B cell (primary cell): ENCODE results near the gene ZMAT5. TPM values are rescaled to one million over a fixed set of nuclear protein-coding genes. Genes with fewer than 3 reads are reported as not detected.

Source experiments
- ATAC-seq: fragments of 200-7000 bp; cut with Tn5 transposase; one replicate; pipeline ENCODE4 v1.10.0; 2021; ENCODE audit warnings: low read depth, mild to moderate bottlenecking, moderate number of reproducible peaks, moderate library complexity
- CTCF ChIA-PET: fragments of 350-600 bp; sonication (Branson Sonifier 250); formaldehyde crosslinking; loops from one replicate; lab custom pipeline; 2021; ENCODE audit warnings: antibody characterized with exemption, inconsistent platforms; lab: Charles Lee
- POLR2A ChIA-PET: fragments of 350-600 bp; sonication (Branson Sonifier 250); formaldehyde crosslinking; loops from one replicate; lab custom pipeline; 2021; ENCODE audit warnings: antibody characterized with exemption; lab: Charles Lee
- DNase-seq: peaks from one replicate; pipeline ENCODE4 v3.0.0; 2013
- H2AFZ ChIP-seq: 2 replicates; pipeline ENCODE4 v1.6.1; 2012; ENCODE audit warnings: mild to moderate bottlenecking, low read depth, low read length; ENCODE audit not compliant: insufficient read depth, poor library complexity, severe bottlenecking
- H3K27ac ChIP-seq, 2 donors: 1 replicate in 1 of 2; 2 replicates in 1 of 2; pipeline ENCODE4 v1.5.1; 2012 to 2013; ENCODE audit warnings: low read length in 2 of 2, mild to moderate bottlenecking in 2 of 2, moderate library complexity in 1 of 2
- H3K27me3 ChIP-seq, 4 experiments: fragments of 200-600 bp in 1 of 4; sonication (generic) in 1 of 4; replicated peaks in 1 of 4; 1 replicate in 2 of 4; 2 replicates in 2 of 4; pipeline versions ENCODE4 v1.6.1 to v1.7.0; 2013 to 2016; ENCODE audit warnings: low read length in 3 of 4, mild to moderate bottlenecking in 2 of 4, mixed read lengths in 1 of 4, moderate library complexity in 1 of 4; ENCODE audit not compliant: insufficient read depth in 4 of 4, control insufficient read depth in 3 of 4; ENCODE audit errors: control extremely low read depth in 1 of 4
- H3K36me3 ChIP-seq, 2 experiments: replicated peaks in 1 of 2; 1 replicate in 1 of 2; 2 replicates in 1 of 2; pipeline versions ENCODE4 v1.6.1 to v1.7.1; 2013; ENCODE audit warnings: low read length in 1 of 2; ENCODE audit not compliant: insufficient read depth in 2 of 2, control insufficient read depth in 1 of 2; ENCODE audit errors: control extremely low read depth in 1 of 2, extremely low read depth in 1 of 2
- H3K4me1 ChIP-seq, 2 donors: fragments of 200-600 bp in 1 of 2; sonication (generic) in 1 of 2; 1 replicate in 1 of 2; 2 replicates in 1 of 2; pipeline versions ENCODE4 v1.5.1 to v1.6.1; 2013 to 2017; ENCODE audit warnings: low read length in 2 of 2; ENCODE audit not compliant: control insufficient read depth in 2 of 2, insufficient read depth in 2 of 2
- H3K4me2 ChIP-seq: replicated peaks from 2 replicates; pipeline ENCODE3; 2012; ENCODE audit warnings: mild to moderate bottlenecking, low read depth, low read length; ENCODE audit not compliant: poor library complexity, severe bottlenecking
- H3K4me3 ChIP-seq, 5 experiments: fragments of 200-600 bp in 1 of 5; sonication (generic) in 1 of 5; 1 replicate in 3 of 5; 2 replicates in 2 of 5; pipeline versions ENCODE4 v1.5.1 to v1.7.0; 2011 to 2016; ENCODE audit warnings: low read length in 4 of 5, mild to moderate bottlenecking in 4 of 5, low read depth in 2 of 5, control low read depth in 1 of 5, moderate library complexity in 1 of 5; ENCODE audit not compliant: insufficient read depth in 1 of 5; ENCODE audit errors: control extremely low read depth in 1 of 5, extremely low read depth in 1 of 5
- H3K79me2 ChIP-seq: fragments of 200-600 bp; sonication (generic); one replicate; pipeline ENCODE4 v1.6.0; 2016; ENCODE audit warnings: low read length; ENCODE audit not compliant: control insufficient read depth, insufficient read depth
- H3K9ac ChIP-seq: fragments of 200-600 bp; sonication (generic); 2 replicates; pipeline ENCODE4 v1.6.1; 2017; ENCODE audit warnings: mild to moderate bottlenecking, low read length, moderate library complexity
- H3K9me3 ChIP-seq, 3 donors: one replicate each; pipeline versions ENCODE4 v1.6.1 to v1.7.1; 2013; ENCODE audit warnings: low read length in 2 of 3; ENCODE audit not compliant: control insufficient read depth in 2 of 3, insufficient read depth in 1 of 3; ENCODE audit errors: control extremely low read depth in 1 of 3
- H4K20me1 ChIP-seq: 2 replicates; pipeline ENCODE4 v1.6.0; 2012; ENCODE audit warnings: mild to moderate bottlenecking, low read length; ENCODE audit not compliant: insufficient read depth, control insufficient read depth, poor library complexity, severe bottlenecking
- H3K27ac Mint-ChIP-seq: one replicate; pipeline ENCODE4 v1.8.0; 2021; ENCODE audit warnings: mixed read lengths
- H3K27me3 Mint-ChIP-seq: one replicate; pipeline ENCODE4 v1.8.0; 2021; ENCODE audit warnings: mixed read lengths
- H3K4me1 Mint-ChIP-seq: one replicate; pipeline ENCODE4 v1.8.0; 2021; ENCODE audit warnings: mixed read lengths
- H3K4me3 Mint-ChIP-seq: one replicate; pipeline ENCODE4 v1.8.0; 2021; ENCODE audit warnings: mixed read lengths
- H3K9me3 Mint-ChIP-seq: one replicate; pipeline ENCODE4 v1.8.0; 2022; ENCODE audit warnings: mixed read lengths; ENCODE audit not compliant: insufficient read depth
- EZH2 ChIP-seq: IDR thresholded peaks from 2 replicates; pipeline ENCODE4 v1.6.1; 2012; ENCODE audit warnings: borderline replicate concordance, low read depth, mild to moderate bottlenecking, moderate library complexity, low read length; ENCODE audit not compliant: insufficient read depth, poor library complexity, severe bottlenecking
- WGBS: methylation state at CpG from one replicate; pipeline ENCODE4 v1.1.5; 2013; ENCODE audit warnings: missing lambda C conversion rate; ENCODE audit not compliant: insufficient coverage; 5-methylcytosine and 5-hydroxymethylcytosine counted together
- intact Hi-C: fragments of 100-400 bp; cut with micrococcal nuclease; formaldehyde crosslinking; loops from one replicate; pipeline ENCODE4 v1.10.0; 2022
- polyA plus RNA-seq: library from polyadenylated mRNA; depleted of rRNA; stranded (reverse); fragments of >200 nt; gene quantifications from 2 replicates; pipeline ENCODE4 v1.2.3, GENCODE V29; 2012
- total RNA-seq, 2 donors: library from RNA; stranded (reverse); fragments of 120-200 nt in 1 of 2; gene quantifications; 1 replicate in 1 of 2; 2 replicates in 1 of 2; pipeline versions ENCODE4 v1.2.3 to v1.2.4, GENCODE V29; 2013 to 2022
- TF ChIP-seq, protein P1 (sequence below): fragments of 200-600 bp; IDR thresholded peaks from one replicate; pipeline ENCODE4 v1.8.0; 2022; ENCODE audit warnings: antibody characterized with exemption, mild to moderate bottlenecking

ZMAT5 gene
- total and polyA plus RNA-seq, 2 donors (not counting 1 experiment from before 2014, with no cell fraction given) = 17.8 to 26.3 TPM

- H3K4me2 ChIP-seq = no peak overlapping the region
- Mint-ChIP-seq H3K27ac (no peak overlapping the region), H3K4me1 (peaks cover 11% of the 10 kb centered on the region), H3K27me3 (no peaks in the 10 kb centered on the region), H3K9me3 (no peaks in the 10 kb centered on the region), H3K4me3 (no peak overlapping the region)
- 96% methylated on average over 4 of the region's 5 CpGs for WGBS
- no peak overlapping the region for H3K9ac ChIP-seq
- TF ChIP-seq, protein P1, sequence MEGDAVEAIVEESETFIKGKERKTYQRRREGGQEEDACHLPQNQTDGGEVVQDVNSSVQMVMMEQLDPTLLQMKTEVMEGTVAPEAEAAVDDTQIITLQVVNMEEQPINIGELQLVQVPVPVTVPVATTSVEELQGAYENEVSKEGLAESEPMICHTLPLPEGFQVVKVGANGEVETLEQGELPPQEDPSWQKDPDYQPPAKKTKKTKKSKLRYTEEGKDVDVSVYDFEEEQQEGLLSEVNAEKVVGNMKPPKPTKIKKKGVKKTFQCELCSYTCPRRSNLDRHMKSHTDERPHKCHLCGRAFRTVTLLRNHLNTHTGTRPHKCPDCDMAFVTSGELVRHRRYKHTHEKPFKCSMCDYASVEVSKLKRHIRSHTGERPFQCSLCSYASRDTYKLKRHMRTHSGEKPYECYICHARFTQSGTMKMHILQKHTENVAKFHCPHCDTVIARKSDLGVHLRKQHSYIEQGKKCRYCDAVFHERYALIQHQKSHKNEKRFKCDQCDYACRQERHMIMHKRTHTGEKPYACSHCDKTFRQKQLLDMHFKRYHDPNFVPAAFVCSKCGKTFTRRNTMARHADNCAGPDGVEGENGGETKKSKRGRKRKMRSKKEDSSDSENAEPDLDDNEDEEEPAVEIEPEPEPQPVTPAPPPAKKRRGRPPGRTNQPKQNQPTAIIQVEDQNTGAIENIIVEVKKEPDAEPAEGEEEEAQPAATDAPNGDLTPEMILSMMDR = no peak
- no peak for TF ChIP-seq EZH2
- no peak for DNase-seq
- intact Hi-C loops = no loop called here
- H2AFZ ChIP-seq = no peak overlapping the region
- no peaks in the 10 kb centered on the region for H3K79me2 ChIP-seq
- no peaks in the 10 kb centered on the region for H3K27me3 ChIP-seq
- H4K20me1 ChIP-seq = no peaks in the 10 kb centered on the region
- H3K36me3 ChIP-seq = peaks cover 0 to 88% of the 10 kb centered on the region in 2 experiments
- no peaks in the 10 kb centered on the region for H3K9me3 ChIP-seq
- CTCF ChIA-PET = no interaction called here
- ATAC-seq = no peak
- H3K4me1 ChIP-seq = peaks cover 7 to 24% of the 10 kb centered on the region in 2 donors
- H3K4me3 ChIP-seq = no peak overlapping the region
- POLR2A ChIA-PET = no interaction called here
- no peak overlapping the region for H3K27ac ChIP-seq
These were observed 34.3 kb upstream of the ZMAT5 start for GRCh38 chr22:29801153-29801552.

- ChIA-PET POLR2A (no interaction called here), CTCF (interaction anchor here (0.7 kb wide), 1 partner anchor 16 kb away, joined by 4 read pairs; no protein-coding TSS in a partner anchor)
- H3K4me1 Mint-ChIP-seq = peaks cover 11% of the 10 kb centered on the region
- intact Hi-C loops = no loop called here
- Histone ChIP-seq H3K4me3 (no peak overlapping the region), H4K20me1 (no peaks in the 10 kb centered on the region), H3K9ac (no peak overlapping the region), H3K9me3 (no peaks in the 10 kb centered on the region), H3K27me3 (no peaks in the 10 kb centered on the region), H3K79me2 (no peaks in the 10 kb centered on the region), H3K4me1 (peaks cover 7 to 24% of the 10 kb centered on the region in 2 donors), H3K4me2 (no peak overlapping the region), H2AFZ (no peak overlapping the region), H3K27ac (no peak overlapping the region), H3K36me3 (peaks cover 0 to 83% of the 10 kb centered on the region in 2 experiments)
- no peaks in the 10 kb centered on the region for H3K27me3 Mint-ChIP-seq
- H3K27ac Mint-ChIP-seq = no peak overlapping the region
- H3K4me3 Mint-ChIP-seq = no peak overlapping the region
- WGBS = 95% methylated on average over 8 of the region's 8 CpGs
- ATAC-seq = no peak
- no peak for DNase-seq
- H3K9me3 Mint-ChIP-seq = no peaks in the 10 kb centered on the region
- TF ChIP-seq, protein P1 = no peak
- TF ChIP-seq EZH2 = no peak
These were observed 32.4 kb upstream of the ZMAT5 start for GRCh38 chr22:29799217-29799680.
